Mesothelial cell of epicardium (in vitro differentiated cells): Measurements from ENCODE around the gene MAN2B2. TPM values are rescaled to one million over a fixed set of nuclear protein-coding genes. Genes with fewer than 3 reads are reported as not detected.

Experiments
- DNase-seq, 2 experiments: peaks; one replicate each; pipeline ENCODE4 v3.0.0; 2021; ENCODE audit warnings: low spot score in 2 of 2; ENCODE audit not compliant: unreplicated experiment in 2 of 2
- H3K27ac Mint-ChIP-seq: 2 replicates; pipeline ENCODE4 v1.8.0; 2021; ENCODE audit warnings: mixed read lengths
- H3K27me3 Mint-ChIP-seq: 2 replicates; pipeline ENCODE4 v1.8.0; 2021; ENCODE audit warnings: low read depth, mixed read lengths
- H3K36me3 Mint-ChIP-seq: 2 replicates; pipeline ENCODE4 v1.8.0; 2021; ENCODE audit warnings: mixed read lengths
- H3K4me1 Mint-ChIP-seq: 2 replicates; pipeline ENCODE4 v1.8.0; 2021; ENCODE audit warnings: mixed read lengths
- H3K4me3 Mint-ChIP-seq: 2 replicates; pipeline ENCODE4 v1.8.0; 2021; ENCODE audit warnings: mild to moderate bottlenecking, moderate library complexity, mixed read lengths
- H3K9me3 Mint-ChIP-seq: 2 replicates; pipeline ENCODE4 v1.8.0; 2021; ENCODE audit warnings: mixed read lengths
- total RNA-seq: library from RNA; stranded (reverse); gene quantifications from 3 replicates; pipeline ENCODE4 v1.2.1, GENCODE V29; 2021
- TF ChIP-seq, protein P1 (sequence below): fragments of 200-600 bp; sonication (generic); IDR thresholded peaks from one replicate; pipeline ENCODE4 v1.5.0; 2021; ENCODE audit warnings: antibody characterized with exemption; ENCODE audit not compliant: unreplicated experiment

MAN2B2 gene
- total RNA-seq, 1 donor from 2014 or later, result 24.0 TPM

DNA sequence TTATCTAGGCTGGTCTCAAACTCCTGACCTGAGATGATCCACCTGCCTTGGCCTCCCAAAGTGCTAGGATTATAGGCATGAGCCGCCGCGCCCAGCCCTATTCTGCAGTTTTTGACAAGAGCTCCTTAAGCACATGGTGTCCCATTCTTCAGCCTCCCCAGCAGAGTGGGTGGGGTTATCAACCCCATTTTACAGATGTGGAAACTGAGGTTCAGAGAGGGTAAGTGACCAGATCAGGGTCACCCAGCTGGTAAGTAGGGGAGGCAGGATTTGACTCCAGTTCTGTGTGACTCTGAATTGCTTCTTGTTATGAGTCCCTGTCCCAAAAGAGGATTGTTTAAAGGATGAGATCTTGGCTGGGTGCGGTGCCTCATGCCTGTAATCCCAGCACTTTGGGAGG lies 14.5 kb downstream of the MAN2B2 start:
- Mint-ChIP-seq H3K27ac (no peak overlapping the region), H3K9me3 (no peaks in the 10 kb centered on the region), H3K4me3 (no peak overlapping the region), H3K4me1 (no peaks in the 10 kb centered on the region), H3K36me3 (peaks cover 3% of the 10 kb centered on the region), H3K27me3 (no peaks in the 10 kb centered on the region)
- no peak for DNase-seq
- TF ChIP-seq, protein P1, sequence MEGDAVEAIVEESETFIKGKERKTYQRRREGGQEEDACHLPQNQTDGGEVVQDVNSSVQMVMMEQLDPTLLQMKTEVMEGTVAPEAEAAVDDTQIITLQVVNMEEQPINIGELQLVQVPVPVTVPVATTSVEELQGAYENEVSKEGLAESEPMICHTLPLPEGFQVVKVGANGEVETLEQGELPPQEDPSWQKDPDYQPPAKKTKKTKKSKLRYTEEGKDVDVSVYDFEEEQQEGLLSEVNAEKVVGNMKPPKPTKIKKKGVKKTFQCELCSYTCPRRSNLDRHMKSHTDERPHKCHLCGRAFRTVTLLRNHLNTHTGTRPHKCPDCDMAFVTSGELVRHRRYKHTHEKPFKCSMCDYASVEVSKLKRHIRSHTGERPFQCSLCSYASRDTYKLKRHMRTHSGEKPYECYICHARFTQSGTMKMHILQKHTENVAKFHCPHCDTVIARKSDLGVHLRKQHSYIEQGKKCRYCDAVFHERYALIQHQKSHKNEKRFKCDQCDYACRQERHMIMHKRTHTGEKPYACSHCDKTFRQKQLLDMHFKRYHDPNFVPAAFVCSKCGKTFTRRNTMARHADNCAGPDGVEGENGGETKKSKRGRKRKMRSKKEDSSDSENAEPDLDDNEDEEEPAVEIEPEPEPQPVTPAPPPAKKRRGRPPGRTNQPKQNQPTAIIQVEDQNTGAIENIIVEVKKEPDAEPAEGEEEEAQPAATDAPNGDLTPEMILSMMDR, result no peak

DNA sequence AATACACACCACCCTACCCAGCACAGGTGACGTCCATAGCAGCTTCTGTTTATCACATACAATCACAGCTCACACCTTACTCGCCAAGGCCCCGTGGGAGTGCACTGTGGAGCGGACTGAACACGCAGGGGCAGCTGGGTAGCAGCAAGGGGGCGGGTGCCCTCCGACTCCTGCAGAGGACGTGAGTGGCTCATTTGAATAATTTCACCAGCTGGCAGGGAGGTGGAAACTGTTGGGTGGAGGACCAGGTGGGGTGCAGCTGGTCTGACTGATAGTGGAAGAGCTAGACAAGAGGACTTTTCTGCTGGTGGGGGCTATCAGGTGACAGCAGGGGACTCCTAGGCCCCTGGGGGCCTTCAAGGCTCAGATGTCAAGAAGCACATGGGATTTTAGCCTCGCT lies 16.3 kb downstream of the MAN2B2 start:
- no peaks in the 10 kb centered on the region for H3K9me3 Mint-ChIP-seq
- H3K4me1 Mint-ChIP-seq, result no peaks in the 10 kb centered on the region
- no peak overlapping the region for H3K4me3 Mint-ChIP-seq
- H3K36me3 Mint-ChIP-seq, result peaks cover 4% of the 10 kb centered on the region
- TF ChIP-seq, protein P1, result no peak
- DNase-seq, result no peak
- H3K27me3 Mint-ChIP-seq, result no peaks in the 10 kb centered on the region
- no peak overlapping the region for H3K27ac Mint-ChIP-seq

DNA sequence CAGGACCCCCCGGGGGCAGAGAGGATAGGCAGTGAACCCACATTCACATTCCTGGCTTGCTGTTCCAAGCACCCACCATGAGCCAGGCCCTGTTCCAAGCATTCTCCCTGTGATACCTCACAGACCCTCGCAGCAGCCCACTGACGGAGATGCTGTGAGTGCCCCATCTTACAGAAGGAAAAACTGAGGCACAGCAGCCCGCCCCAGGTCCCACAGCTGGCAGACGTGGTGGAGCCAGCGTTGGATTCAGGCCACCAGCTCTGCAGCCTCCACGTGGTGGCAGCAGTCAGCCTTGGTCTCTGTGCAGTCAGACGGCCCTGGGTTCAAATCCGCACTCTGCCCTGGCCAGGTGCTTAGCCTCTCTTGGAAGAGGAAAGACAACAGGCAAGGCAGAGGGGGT lies 16.8 kb downstream of the MAN2B2 start:
- Mint-ChIP-seq H3K36me3 (peaks cover 4% of the 10 kb centered on the region), H3K4me1 (no peaks in the 10 kb centered on the region), H3K9me3 (no peaks in the 10 kb centered on the region), H3K27me3 (no peaks in the 10 kb centered on the region), H3K4me3 (no peak overlapping the region), H3K27ac (no peak overlapping the region)
- DNase-seq, result no peak
- TF ChIP-seq, protein P1, result no peak

DNA sequence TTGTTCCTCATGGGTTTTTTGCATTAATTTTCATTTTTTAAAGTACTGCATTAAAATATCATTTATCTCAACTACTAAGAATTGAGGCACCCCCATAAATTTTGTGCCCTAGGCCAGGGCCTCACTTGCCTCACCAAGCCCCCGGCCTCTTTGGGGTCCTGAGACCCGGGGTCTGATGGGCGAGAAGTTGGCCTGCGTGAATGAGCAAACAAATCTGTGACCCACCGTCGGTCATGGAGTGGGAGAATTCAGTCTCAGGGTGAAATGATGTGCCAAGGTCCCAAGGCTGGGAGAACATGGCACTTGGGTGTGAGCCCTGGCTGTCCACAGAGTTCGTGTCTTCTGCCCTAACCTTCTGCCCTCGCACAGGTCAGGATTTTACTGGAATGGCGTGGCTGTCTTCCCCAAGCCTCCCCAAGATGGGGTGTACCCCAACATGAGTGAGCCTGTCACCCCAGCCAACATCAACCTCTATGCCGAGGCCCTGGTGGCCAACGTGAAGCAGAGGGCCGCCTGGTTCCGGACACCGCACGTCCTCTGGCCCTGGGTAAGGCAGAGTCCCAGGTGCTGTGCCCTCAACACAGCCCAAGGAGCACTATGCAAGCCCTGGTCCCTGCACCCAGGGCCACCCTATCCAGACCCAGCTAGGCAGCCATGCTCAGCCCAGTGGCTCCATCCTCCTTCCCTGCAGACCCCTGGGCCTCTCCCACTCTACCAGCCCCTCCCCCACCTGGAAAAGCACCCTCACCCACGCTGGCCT lies 18.0 kb downstream of the MAN2B2 start:
- no peaks in the 10 kb centered on the region for H3K4me1 Mint-ChIP-seq
- TF ChIP-seq, protein P1, result no peak
- no peaks in the 10 kb centered on the region for H3K27me3 Mint-ChIP-seq
- peaks cover 4% of the 10 kb centered on the region for H3K36me3 Mint-ChIP-seq
- no peak for DNase-seq
- H3K27ac Mint-ChIP-seq, result no peak overlapping the region
- H3K9me3 Mint-ChIP-seq, result no peaks in the 10 kb centered on the region
- no peak overlapping the region for H3K4me3 Mint-ChIP-seq

DNA sequence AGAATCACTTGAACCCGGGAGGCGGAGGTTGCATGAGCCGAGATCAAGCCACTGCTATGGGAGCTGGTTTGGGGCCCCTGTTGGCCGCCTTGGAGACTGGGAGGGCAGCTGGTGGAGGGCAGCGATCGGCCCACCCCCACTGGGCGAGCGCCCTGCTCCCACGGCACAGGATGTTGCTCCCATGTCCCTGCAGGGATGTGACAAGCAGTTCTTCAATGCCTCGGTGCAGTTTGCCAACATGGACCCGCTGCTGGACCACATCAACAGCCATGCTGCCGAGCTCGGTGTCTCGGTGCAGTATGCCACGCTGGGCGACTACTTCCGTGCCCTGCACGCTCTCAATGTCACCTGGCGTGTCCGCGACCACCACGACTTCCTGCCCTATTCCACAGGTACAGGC lies 19.4 kb downstream of the MAN2B2 start:
- Mint-ChIP-seq H3K4me3 (no peak overlapping the region), H3K4me1 (no peaks in the 10 kb centered on the region), H3K27ac (no peak overlapping the region), H3K9me3 (no peaks in the 10 kb centered on the region), H3K27me3 (no peaks in the 10 kb centered on the region), H3K36me3 (peaks cover 4% of the 10 kb centered on the region)
- TF ChIP-seq, protein P1, result no peak
- no peak for DNase-seq
